ENCODE results near the gene MAP4K2. TPM values are rescaled to one million over a fixed set of nuclear protein-coding genes. Genes with fewer than 3 reads are reported as not detected.

The MAP4K2 gene
- total and polyA plus RNA-seq, 8 donors = 6.1 to 24.0 (median 7.7) TPM

DNA sequence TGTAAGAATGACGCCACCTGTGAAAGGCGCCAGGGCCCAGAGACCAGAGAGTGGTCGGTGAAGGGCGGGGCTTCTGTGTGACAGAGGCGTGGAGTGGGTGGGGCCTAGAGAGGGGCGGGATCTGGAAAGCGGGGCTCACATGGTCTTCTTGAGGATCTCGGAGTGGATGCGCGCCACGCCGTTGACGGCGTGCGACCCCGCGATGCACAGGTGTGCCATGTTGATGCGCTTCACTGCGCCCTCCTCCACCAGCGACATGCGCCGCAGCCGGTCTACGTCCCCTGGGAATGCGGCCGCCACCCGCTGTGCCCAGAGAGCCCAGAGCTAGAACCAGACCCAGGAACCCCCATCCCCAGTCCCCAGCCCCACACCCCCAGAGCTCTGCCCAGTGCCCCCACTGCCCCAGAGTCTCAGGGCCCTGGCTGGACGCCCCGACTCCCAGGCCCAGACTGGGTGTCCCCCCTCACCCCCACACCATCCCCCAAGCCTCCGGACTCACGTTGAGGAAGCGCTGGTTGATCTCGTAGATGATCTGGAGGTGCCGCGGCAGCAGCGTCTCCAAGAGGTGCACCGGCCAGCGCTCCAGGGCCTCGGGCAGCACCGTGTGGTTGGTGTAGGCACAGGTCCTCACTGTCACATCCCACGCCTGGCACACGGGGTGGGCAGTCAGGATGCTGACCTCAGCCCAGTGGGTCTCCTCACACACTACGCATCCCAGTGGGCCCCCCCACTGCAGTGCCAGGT is 49.5 kb downstream of the MAP4K2 start:
- Histone ChIP-seq H3K9me3 (no peaks in the 10 kb centered on the region), H3K36me3 (no peaks in the 10 kb centered on the region), H3K4me1 (no peaks in the 10 kb centered on the region), H3K4me3 (no peak overlapping the region), H3K27ac (no peak overlapping the region), H3K27me3 (no peaks in the 10 kb centered on the region)
- FAIRE-seq (no peak), ATAC-seq (no peak), DNase-seq (peak in 2 of 6 donors; percentile 11 to 45)
- intact Hi-C loops (cut with DNase I) = no loop called here
- no peak for TF ChIP-seq CTCF (IDR thresholded peaks at IDR 0.05)
- 94 to 95% methylated on average over 43 of the region's 43 CpGs for WGBS, 2 donors

DNA sequence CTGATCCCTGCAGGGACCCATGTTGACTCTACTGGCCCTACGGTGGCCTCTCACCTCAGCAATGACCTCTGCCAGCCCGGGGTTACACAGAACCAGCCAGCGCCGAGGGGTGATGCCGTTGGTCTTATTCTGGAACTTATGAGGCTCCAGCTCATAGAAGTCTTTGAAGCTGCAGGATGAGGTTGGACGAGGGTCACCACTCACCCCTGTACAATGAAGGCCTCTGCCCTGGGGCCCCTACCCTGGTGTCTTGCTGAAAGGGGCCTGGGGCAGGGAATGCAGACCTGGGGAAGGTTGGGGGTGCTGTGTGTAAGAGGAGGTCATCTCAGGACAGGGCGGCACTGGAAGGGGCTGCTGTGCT is 50.0 kb downstream of the MAP4K2 start:
- H3K27me3 ChIP-seq = no peaks in the 10 kb centered on the region
- no peaks in the 10 kb centered on the region for H3K4me1 ChIP-seq
- peak in 2 of 6 donors; percentile 10 to 40 for DNase-seq
- intact Hi-C loops (cut with DNase I) = no loop called here
- H3K36me3 ChIP-seq = no peaks in the 10 kb centered on the region
- TF ChIP-seq CTCF (IDR thresholded peaks at IDR 0.05) = no peak
- 93 to 95% methylated on average over 7 of the region's 7 CpGs for WGBS, 2 donors
- no peak overlapping the region for H3K4me3 ChIP-seq
- H3K9me3 ChIP-seq = no peaks in the 10 kb centered on the region
- H3K27ac ChIP-seq = no peak overlapping the region
- FAIRE-seq = no peak
- no peak for ATAC-seq

GRCh38 chr11:64752175-64752970 is 50.6 kb downstream of the MAP4K2 start:
- FAIRE-seq = no peak
- WGBS, 2 donors = 86 to 90% methylated on average over 14 of the region's 14 CpGs
- ATAC-seq = no peak

DNA sequence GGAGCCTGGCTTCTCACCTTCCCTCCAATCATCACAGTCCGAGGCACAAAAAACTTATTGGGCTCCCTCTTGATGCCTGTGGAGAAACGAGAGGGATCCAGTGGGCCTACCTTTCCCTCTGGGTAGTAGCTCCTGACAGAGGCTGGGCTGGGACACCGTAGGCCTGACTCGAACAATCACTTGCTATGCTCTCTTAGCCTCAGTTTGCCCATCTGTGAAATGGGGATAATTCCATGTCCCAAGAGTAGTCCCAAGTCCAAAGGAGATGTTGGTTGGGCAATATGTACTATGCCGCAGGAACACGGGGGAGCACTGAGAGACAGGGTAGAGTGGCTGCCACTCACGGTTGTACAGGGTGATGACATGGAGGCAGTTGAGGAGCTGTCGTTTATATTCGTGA is 51.4 kb downstream of the MAP4K2 start:
- H3K9me3 ChIP-seq = no peaks in the 10 kb centered on the region
- no peak for TF ChIP-seq CTCF (IDR thresholded peaks at IDR 0.05)
- FAIRE-seq = no peak
- no peak overlapping the region for H3K27ac ChIP-seq
- no peaks in the 10 kb centered on the region for H3K27me3 ChIP-seq
- DNase-seq = no peak
- 93 to 95% methylated on average over 9 of the region's 9 CpGs for WGBS, 2 donors
- intact Hi-C loops (cut with DNase I) = no loop called here
- H3K36me3 ChIP-seq = no peaks in the 10 kb centered on the region
- H3K4me3 ChIP-seq = no peak overlapping the region
- H3K4me1 ChIP-seq = no peaks in the 10 kb centered on the region
- ATAC-seq = no peak

More at GRCh38 chr11:64752175-64752970, 50.6 kb downstream of the MAP4K2 start:
- intact Hi-C loops (cut with DNase I) = no loop called here
- TF ChIP-seq CTCF (IDR thresholded peaks at IDR 0.05) = no peak
- Histone ChIP-seq H3K9me3 (no peaks in the 10 kb centered on the region), H3K27ac (no peak overlapping the region), H3K4me1 (no peaks in the 10 kb centered on the region), H3K27me3 (no peaks in the 10 kb centered on the region), H3K36me3 (no peaks in the 10 kb centered on the region), H3K4me3 (no peak overlapping the region)
- peak in 1 of 6 donors; percentile 35 for DNase-seq

DNA sequence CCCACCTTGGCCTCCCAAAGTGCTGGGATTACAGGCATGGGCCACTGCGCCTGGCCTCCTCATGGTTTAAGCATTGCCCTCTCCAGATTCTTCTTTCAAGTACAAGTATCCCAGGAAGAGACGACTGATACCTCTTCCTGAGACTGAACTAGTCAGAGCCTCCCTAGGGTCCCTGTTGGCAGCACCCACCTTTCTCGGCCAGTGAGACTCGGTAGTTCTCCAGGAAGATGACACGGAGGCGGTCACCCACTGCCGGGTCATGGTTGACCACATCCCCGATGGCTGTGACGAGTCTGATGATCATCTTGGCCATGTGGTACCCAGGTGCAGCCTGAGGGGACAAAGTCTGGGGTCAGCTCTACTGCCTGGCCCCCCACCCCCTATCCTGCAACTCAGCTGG is 51.9 kb downstream of the MAP4K2 start:
- no peak overlapping the region for H3K4me3 ChIP-seq
- WGBS, 2 donors = 95% methylated on average over 9 of the region's 9 CpGs
- no peaks in the 10 kb centered on the region for H3K4me1 ChIP-seq
- no peak overlapping the region for H3K27ac ChIP-seq
- no peak for TF ChIP-seq CTCF (IDR thresholded peaks at IDR 0.05)
- no peaks in the 10 kb centered on the region for H3K36me3 ChIP-seq
- no peaks in the 10 kb centered on the region for H3K27me3 ChIP-seq
- H3K9me3 ChIP-seq = no peaks in the 10 kb centered on the region
- FAIRE-seq = no peak
- intact Hi-C loops (cut with DNase I) = no loop called here
- ATAC-seq = no peak
- peak in 1 of 6 donors; percentile 8 for DNase-seq

Data from pancreas (tissue), 10 donors.